GM18508 (cell line): ENCODE results near the gene HCAR2.
"Not testable (repeated sequence)": the region's sequence is repeated elsewhere in the genome, so short reads cannot be mapped to it uniquely, and the experiment has no call there.

Source experiments
- ATAC-seq: cut with Tn5 transposase; IDR thresholded peaks from one replicate; pipeline ENCODE4 v1.9.1; 2021; ENCODE audit warnings: moderate number of reproducible peaks; ENCODE audit not compliant: insufficient read depth, unreplicated experiment

HCAR2 gene

GRCh38 chr12:122669397-122670070, 33.6 kb downstream of the HCAR2 start:
- no peak for ATAC-seq

DNA sequence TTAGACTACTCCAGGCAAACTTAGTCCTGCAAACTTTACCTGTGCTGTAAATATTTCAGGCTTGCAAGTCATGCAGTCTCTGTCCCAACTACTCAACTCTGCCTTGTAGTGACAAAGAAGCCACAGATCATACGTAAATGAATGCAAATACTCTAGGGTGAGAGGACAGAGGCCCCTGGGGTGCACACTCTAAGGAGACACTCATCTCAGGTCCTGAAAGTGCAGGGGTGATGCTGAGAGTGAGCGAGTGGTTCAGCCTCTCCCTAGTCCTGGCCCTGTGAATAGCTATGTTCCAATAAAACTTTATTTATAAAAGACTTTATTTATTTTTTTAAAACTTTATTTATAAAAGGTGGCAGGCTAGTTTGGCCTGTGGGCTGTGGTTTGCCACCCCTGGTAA, 34.9 kb downstream of the HCAR2 start:
- ATAC-seq: no peak

DNA sequence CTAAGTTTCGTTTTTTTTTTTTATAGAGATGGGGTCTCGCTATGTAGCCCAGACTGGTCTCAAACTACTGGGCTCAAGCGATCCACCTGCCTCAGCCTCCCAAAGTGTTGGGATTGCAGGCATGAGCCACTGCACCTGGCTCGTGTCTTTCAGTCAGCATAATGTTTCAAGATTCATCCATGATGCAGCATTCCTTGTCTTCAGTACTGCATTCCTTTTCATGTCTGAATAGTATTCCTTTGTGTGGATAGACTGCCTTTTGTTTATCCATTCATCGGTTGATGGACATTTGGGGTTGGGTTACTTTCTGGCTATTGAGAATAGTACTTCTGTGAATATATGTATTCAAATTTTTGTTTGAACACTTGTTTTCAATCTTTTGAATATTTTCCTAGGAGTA, 37.4 kb downstream of the HCAR2 start:
- ATAC-seq: no peak

GRCh38 chr12:122665349-122665748, 37.8 kb downstream of the HCAR2 start:
- no peak for ATAC-seq

DNA sequence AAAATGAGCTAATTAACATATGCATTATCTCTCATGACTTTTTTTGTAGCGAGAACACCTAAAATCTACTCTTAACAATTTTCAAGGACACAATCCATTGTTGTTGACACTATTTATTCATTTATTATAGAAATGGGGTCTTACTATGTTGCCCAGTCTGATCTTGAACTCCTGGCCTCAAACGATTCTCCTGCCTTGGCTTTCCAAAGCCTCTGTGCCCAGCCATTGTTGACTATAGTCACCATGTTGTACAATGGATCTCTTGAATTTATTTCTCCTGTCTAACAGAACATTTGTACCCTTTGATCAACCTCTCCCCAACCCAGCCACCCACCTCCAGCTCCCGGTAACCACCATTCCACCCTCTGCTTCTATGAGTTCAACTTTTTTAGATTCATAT, 41.2 kb downstream of the HCAR2 start:
- ATAC-seq: no peak

- no peak for ATAC-seq
Observed at GRCh38 chr12:122661246-122661645, 41.9 kb downstream of the HCAR2 start.

- ATAC-seq: no peak
Observed at GRCh38 chr12:122659579-122659978, 43.6 kb downstream of the HCAR2 start.

GRCh38 chr12:122656298-122656697, 46.9 kb downstream of the HCAR2 start:
- ATAC-seq: no peak

DNA sequence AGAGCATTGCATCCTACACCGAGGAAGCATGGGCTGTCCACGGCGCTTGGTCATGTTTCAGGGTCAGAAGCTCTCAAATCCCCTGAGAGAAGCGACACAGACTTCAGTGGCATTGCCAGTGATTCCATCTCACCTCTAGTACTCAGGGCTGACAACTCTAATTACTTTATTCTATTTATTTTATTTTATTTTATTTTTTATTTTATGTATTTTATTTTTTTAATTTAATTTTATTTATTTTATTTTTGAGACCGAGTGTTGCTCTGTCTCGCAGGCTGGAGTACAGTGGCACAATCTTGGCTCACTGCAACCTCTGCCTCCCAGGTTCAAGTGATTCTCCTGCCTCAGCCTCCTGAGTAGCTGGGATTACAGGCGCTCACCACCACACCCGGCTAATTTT, 49.9 kb downstream of the HCAR2 start:
- not testable (repeated sequence) for ATAC-seq

- no peak for ATAC-seq
Observed at GRCh38 chr12:122651520-122652224, 51.5 kb downstream of the HCAR2 start.
